ENCODE data around the gene RFESD.
"Not testable (repeated sequence)": the region's sequence is repeated elsewhere in the genome, so short reads cannot be mapped to it uniquely, and the experiment has no call there.

Gene RFESD

DNA sequence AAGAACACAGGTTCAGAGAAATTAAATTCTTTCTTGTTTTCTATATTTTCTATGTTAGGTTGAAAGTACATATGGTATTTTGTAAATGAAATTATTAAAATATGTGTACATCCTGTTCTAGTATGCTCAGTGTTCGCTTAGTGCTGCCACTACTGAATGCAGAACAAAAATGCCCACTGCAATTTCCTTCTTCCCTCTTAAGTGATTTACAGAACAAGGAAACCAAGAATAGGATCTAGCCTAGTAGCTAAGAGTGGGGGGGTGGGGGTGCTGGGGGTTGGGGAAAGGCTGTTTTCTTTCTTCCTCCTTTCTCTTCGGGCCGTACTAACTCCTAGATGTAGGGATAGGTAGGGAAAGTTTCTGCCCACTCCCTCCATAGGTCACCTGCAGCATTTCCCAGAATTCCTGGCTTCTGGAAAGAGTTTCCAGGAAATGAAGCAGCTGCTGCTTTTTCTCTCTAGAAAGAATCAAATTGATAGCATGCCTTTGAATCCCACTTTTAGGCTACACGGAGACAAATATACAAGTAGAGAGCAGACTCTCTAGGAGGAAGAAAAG, 20.6 kb downstream of the RFESD start:
- DNase-seq (ENCODE audit: low read depth) = no peak

DNA sequence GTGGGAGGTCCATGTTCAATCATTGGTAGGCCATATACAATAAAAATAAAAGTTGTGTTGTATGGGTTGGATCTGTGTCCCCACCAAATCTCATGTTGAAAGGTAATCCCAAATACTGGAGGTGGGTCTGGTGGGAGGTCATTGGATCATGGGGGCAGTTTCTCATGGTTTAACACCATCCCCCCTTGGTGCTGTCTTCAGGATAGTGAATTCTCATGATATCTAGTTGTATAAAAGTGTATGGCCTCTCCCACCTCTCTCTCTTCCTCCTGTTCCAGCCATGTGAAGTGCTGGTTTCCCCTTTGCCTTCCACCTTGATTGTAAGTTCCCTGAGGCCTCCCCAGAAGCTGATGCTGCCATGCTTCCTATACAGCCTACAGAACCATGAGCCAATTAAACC, 21.1 kb downstream of the RFESD start:
- no peak for DNase-seq (ENCODE audit: low read depth)

DNA sequence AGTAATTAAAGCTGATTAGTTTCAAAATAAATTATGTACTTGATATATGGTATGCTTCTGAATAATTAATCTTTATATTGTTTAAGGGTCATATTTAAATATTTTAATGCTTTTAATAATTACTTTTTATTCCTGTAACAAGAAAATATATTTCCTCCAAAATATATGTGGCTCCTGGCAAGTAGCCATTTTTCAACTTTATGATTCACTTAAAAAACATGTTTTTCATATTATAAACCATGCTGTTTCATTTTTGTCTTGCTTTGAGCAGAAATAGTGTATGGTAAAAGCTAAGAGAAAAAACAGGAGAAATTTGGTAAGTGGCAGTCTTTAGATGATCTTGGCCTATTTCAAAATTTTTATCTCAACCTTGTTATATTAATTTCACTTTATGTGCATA, 21.6 kb downstream of the RFESD start:
- peak; percentile 33 for DNase-seq (ENCODE audit: low read depth)

DNA sequence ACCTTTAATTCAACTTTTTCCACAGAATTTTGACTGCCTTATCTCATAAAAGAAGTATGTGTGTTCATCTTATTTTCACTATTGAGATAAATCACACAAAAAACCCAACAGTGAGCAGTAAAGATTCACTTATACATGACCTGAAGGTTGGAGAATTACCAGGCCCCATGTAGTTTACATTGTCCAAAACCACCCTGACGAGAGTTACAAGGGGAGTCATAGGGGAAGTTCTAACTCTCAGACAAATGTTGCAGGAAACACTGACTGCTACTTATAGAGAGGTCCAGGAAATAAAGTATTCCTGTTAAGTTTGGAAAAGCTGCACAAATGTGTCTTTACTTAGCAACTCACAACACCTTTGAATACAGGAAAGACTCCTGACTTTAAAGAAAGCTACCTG, 22.2 kb downstream of the RFESD start:
- no peak for DNase-seq (ENCODE audit: low read depth)

DNA sequence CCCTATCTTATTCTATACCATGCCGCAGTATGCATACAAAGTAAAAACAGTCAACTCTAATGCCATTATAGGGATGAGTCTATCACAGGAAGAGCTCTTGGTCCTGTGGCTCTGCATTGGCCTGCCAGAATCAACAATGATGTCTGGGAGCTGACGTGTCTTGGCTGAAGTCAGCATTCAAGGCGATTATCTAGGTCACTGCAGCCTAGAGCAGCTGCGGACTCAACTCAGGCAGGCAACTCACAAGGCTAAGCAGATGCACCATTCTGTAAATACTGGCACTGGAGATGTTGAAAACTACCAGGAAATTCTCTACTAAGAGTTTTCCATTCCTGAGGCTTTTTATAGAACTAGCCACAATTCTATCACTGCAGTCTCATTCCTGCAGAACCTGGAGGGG, 23.0 kb downstream of the RFESD start:
- DNase-seq (ENCODE audit: low read depth) = peak; percentile 96

DNA sequence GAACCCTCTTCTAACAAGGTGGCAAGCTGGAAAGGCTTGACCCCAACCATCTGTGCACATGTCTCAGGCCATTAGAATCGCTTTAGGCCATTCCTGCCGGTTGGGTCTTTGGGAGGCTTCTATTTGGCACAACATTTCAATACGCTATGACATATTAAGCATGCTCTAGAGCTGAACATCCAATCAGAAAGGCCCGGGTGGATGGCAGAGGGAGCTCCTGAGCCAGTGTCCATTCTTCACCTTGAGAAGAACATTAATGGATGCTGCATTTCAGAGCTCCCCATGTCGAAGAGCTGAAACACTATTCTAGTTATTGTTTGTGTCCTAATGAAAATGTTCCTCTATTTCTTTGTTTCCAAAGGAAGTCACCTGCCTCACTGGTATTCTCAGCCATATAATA, 23.4 kb downstream of the RFESD start:
- DNase-seq (ENCODE audit: low read depth) = no peak

DNA sequence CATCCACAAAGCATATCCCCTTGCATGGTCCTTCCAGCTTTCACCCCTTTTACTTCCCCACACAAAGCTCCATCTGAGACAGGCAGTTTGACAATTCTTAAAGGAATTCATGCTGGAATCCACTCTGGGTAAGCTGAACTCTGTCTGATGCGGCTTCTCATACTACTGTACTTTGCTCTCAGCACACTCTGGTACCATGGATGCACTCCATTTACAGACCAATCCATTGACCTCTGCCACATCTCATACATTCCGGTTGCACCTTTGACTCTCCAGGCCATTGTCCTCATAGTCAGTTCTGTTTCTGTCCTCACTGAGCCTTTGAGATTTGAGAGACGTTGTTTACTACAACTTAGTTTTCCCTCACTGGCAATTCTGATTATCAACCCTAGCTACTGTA, 24.0 kb downstream of the RFESD start:
- peak; percentile 46 for DNase-seq (ENCODE audit: low read depth)

DNA sequence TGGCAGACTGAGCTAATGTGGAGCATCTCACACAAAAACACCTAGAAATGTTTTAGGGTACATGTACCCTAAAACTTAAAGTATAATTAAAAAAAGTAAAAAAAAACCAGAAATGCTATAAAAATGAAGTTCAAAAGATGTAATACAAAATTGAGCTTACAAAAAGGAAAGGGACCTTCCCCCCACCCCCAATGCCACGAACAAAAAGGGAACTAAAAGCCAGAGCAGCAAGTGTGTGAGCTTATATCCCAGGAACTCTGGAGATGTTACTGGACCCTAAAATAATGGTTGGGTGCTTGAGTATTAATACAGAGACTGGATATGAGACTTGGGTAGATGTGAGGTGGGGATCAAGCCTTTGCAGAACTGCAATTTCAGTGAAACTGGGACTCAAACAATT, 25.2 kb downstream of the RFESD start:
- no peak for DNase-seq (ENCODE audit: low read depth)

DNA sequence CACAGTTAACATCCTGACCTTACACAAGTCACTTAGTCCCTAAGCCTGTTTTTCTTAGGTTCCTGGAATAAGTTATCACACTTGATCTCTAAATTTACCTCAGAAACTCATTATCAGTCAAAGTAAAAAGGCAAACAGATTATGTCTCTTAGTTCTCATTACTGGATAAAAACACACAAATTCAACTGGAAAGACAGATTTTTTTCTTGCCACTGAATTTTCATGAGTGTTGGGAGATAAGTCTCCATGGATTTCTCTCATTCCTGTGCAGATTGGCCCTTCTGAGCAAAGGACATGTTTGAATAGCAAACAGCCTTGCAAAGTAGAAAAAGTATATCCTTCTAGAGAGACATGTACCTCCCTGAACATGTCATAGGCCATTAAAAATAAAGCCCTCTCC, 26.1 kb downstream of the RFESD start:
- no peak for DNase-seq (ENCODE audit: low read depth)

DNA sequence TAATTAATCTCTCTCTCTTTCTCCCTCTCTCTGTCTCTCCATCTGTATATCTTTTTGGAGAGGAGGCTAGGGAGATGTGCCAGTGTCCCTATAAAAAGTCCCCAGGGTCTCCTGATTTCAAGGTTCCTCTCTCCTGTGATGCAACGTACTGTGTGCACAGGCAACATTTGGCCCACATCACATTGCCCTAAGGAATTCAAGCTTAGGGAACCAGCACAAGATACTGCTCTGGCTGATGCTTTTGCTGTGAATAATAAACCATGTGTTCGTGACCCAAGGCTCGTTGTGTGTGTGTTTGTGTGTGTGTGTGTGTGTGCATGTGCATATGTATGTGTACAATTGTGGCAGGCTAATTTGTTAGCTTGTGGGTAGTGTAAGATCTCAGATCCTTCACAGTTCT, 26.5 kb downstream of the RFESD start:
- peak; percentile 39 for DNase-seq (ENCODE audit: low read depth)

DNA sequence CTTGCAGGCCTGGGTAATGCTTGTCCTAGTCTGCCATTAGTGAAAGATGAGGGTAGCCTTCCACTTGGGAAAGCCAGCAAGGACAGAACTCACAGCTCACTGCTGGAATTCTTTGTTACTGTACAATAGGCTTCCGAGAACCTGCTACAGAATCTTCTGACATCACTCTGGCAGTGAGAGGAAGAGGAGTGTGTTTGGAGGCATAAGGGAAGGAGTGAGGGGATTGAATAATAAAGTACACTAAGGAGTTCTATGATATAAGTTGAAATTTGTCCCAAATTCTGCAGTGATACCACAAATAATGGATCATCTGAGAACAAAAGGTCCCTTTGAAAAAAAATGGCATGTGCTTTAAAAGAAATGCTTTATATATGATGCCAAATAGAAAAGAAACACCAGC, 36.3 kb downstream of the RFESD start, which contains the start of gene SPATA9:
TSS of gene SPATA9 (minus strand) at position 101 of the 400 bp plus-strand sequence. CDS start 137 bp downstream, outside the sequence.
- DNase-seq (ENCODE audit: low read depth) = no peak

DNA sequence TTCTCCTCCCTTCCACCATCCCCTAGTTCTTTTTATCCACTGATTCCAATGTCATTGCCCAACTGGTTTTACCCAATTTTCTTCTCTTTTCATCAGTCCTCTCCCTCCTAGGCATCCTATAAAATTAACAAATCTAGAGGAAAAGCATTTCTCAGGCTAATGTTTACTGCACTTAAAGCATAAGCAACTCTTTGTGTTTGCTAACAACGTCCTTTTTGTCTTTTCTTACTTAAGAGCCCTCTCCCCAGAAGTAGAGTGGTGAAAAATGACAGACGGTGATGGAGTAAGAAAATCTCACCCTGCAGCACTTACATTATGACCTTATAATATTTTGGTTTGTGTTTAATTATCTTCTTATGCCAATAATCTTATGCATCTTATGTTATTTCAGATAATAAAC, 37.8 kb downstream of the RFESD start:
- DNase-seq (ENCODE audit: low read depth) = no peak

DNA sequence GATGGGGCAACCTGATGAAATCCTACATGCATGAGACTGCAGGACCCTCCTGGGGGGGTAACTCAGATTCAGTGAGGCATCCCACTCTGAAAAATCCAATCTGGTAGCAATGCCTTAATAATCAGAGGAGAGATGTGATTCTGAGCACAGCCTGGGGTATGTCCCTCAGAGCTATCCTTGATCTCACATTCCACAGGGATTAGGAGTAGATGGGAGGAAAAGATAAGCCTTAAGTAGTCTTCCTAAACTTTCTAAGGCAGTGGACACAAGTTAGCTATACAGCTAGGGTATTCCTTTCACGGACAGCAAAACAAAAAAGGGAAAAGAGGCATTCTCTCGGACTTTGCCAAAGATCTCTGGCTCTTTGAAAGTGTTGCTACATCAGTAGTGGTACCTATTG, 40.1 kb downstream of the RFESD start:
- peak; percentile 81 for DNase-seq (ENCODE audit: low read depth)

DNA sequence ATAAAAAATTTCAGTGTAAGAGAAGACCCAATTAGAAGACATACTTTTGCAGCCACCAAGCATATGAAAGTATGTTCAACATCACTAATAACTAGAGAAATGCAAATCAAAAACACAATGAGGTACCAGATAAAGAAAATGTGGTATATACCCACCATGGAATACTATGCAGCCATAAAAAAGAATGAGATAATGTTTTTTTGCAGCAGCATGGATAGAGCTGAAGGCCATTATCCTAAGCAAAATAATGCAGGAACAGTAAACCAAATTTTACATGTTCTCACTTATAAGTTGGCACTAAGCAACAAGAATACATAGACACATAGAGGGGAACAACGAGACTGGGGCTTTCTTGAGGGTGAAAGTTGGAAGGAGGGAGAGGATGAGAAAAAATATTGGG, 43.1 kb downstream of the RFESD start:
- DNase-seq (ENCODE audit: low read depth) = no peak

DNA sequence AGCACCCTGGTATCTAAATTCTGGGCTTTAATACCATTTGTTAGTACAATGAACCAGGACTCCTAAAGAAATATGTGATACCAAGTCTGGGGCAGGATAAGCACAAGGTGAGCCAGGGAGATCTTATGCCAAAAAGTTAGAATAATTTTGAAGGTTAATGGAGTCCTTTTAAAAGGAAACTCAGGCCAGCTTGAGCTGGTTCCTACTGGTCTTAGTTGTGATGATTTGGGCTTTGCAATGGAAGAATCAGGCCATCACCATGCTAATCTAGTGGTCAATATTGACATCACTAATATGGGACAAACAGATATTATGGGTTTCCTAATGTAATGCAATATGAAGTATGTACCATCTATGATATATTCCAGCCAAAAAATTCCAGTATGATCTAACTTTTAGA, 43.8 kb downstream of the RFESD start:
- DNase-seq (ENCODE audit: low read depth) = no peak

DNA sequence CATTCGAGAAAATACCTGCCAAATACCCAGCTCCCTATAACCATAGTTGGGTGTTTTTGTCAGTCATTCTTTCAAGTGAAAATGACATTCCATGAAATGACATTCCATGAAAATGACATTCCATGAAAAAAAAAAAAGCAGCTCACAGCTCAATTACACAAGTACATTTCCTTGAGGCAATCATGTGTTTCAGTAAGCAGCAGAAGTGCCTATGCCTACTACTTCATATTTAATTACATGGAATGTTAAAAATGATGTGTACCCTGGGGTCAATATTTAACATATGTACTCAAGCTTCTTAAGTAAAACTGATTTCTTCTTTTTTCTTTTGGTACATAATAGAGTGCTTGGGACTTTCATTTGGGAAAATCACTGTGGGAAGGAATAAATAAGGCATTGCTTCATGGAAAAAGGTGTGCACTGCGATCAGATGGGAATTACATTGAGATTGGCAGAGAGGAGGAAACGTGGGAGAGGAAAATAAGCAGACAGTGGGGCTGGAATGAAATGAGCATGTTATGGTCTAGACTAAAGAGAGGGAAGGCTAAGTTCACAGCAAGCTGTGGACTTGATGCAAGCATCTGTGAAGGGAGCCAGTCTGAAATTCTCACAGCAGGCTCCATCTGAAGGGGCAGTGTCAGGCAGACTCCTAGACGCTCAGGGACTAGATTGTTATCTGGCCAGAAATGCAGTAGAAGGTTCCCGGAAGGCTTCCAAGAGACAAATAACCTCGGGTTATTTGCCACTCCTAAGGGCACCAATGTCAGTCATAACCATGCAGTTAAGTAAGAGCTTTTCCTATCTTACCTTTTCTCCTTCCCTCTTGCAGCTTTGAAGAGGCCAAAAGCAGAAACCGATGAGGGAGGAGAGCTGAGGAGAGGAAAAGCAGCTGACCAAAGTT, 51.5 kb downstream of the RFESD start:
- peak; percentile 72 for DNase-seq (ENCODE audit: low read depth)

DNA sequence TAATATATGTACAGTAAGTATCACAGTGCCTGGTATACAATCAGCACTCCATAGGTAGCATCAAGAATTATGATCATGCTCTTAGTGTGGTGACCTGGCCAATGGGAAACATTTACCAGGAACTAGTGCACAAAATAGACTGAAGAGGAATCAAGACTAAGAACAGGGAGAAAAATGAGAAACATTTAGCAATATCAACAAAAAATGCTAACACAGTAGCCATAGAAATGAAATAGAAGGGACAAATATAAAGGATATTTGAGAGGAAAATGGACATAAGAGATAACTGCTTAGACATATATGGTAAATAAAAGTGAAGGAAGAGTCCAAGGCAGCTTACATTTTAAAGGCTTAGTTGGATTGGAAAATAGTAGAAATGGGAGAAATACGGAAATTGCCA, 52.8 kb downstream of the RFESD start:
- no peak for DNase-seq (ENCODE audit: low read depth)

DNA sequence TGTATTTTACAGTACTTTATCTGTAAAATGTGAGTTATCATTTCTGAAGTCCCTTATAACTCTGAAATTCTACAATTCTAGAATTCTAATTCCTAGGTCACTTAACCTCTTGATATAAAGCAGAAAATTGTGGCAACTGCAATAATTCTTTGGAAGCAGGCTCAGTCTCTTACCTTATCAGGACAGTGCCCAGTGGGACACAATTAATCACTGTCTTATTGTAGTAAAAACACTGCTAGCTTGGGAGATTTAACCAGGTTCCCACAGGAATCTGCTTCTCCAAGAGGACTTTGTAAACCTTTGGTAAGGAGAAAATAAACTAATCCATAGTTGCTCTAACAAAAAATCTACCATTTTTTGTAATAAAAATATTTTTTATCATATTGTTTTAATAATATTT, 54.5 kb downstream of the RFESD start:
- DNase-seq (ENCODE audit: low read depth) = no peak

DNA sequence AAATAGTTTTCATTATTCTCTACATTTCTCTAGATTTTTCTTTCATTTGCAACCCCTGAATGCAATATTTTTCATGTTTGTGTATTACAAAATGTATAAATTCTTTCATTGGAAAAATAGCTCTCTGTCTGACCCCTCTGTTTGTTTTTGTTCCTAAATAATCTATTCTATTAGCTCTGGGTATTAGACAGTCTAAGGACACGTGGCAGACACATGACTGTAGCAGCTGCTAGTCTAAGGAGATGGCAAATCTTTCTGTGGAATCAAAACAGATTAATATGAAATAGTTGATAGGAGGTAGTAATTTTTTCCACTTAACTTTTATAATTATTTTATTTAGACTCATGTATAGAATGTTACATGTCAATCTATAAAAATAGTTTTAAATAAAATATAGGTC, 57.6 kb downstream of the RFESD start:
- DNase-seq (ENCODE audit: low read depth) = peak; percentile 16

DNA sequence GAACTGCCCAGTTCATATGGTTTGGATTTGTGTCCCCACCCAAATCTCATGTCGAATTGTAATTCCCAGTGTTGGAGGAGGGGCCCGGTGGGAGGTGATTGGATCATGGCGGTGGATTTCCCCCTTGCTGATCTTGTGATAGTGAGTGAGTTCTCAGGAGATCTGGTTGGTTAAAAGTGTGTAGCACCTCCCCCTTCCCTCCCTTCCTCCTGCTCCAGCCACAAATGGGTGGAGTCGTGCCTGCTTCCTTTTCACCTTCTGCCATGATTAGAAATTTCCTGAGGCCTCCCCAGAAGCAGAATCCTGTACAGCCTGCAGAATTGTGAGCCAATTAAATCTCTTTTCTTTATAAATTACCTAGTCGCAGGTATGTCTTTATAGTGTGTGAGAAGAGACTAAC, 59.6 kb downstream of the RFESD start:
- DNase-seq (ENCODE audit: low read depth) = not testable (repeated sequence)

DNA sequence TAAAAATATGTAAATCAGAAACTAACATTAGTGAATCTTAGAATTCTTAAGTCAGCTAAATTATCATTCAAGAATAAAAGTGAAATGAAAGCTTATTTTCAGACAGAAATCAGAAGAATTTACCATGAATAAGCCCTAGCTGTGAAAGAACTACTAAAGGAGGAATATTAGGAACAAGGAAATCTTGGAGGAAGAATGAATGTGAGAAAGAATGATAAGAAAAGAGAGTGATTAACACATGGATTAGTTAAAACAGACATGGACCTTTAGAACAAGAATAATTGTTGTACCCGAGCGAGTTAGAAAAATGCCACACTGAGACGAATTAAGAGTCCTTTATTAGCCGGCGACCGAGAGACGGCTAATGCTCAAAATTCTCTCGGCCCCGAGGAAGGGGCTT, 60.5 kb downstream of the RFESD start:
- no peak for DNase-seq (ENCODE audit: low read depth)
